Measurements from ENCODE around the gene SOHLH1.

Gene SOHLH1

GRCh38 chr9:135701067-135701958 is 2.0 kb upstream of the SOHLH1 start:
- TF ChIP-seq ZNF623 (tag by site-specific recombination; IDR thresholded peaks at IDR 0.05) (no peak), ZFP37 (tag by site-specific recombination; IDR thresholded peaks at IDR 0.05) (no peak), GLIS2 (tag by site-specific recombination; IDR thresholded peaks at IDR 0.05) (peak; percentile 49), ZFHX2 (tag by site-specific recombination; conservative IDR thresholded peaks at IDR 0.05) (0 out of 2 replicates have a peak, but pooled peaks have one; percentile 15), ZIC2 (tag by site-specific recombination; IDR thresholded peaks at IDR 0.05) (peak; percentile 43)
- Histone ChIP-seq H3K9me3 (ENCODE audit: control insufficient read depth, insufficient read depth, low read depth, low read length) (no peaks in the 10 kb centered on the region), H3K27ac (ENCODE audit: extremely low read depth, low read depth, low read length) (no peak overlapping the region), H3K4me1 (ENCODE audit: control insufficient read depth, insufficient read depth, low read length) (no peaks in the 10 kb centered on the region), H3K4me3 (ENCODE audit: low read depth, low read length) (peak overlapping the region; percentile 9), H3K36me3 (ENCODE audit: control insufficient read depth in 2 of 2, insufficient read depth in 1 of 2, low read length in 2 of 2) (no peaks in the 10 kb centered on the region)
- CTCF ChIA-PET: interaction anchor here (0.6 to 0.9 kb wide), 4 partner anchors 12 to 421 kb away, joined by 3 read pairs; no protein-coding TSS in a partner anchor
- POLR2A ChIA-PET: no interaction called here

- ChIA-PET CTCF (interaction anchor here (0.8 kb wide), 1 partner anchor 127 kb away, joined by 3 read pairs; no protein-coding TSS in a partner anchor), POLR2A (no interaction called here)
- no peaks in the 10 kb centered on the region for H3K36me3 ChIP-seq (ENCODE audit: control insufficient read depth in 2 of 2, insufficient read depth in 1 of 2, low read length in 2 of 2)
- H3K4me3 ChIP-seq (ENCODE audit: low read depth, low read length): no peak overlapping the region
- TF ChIP-seq ZNF768 (tag by site-specific recombination; IDR thresholded peaks at IDR 0.05): no peak
- peak; percentile 16; the same call in 1 of the 2 replicates for TF ChIP-seq SP7 (tag by site-specific recombination; IDR thresholded peaks at IDR 0.05)
- H3K4me1 ChIP-seq (ENCODE audit: control insufficient read depth, insufficient read depth, low read length): no peaks in the 10 kb centered on the region
- H3K9me3 ChIP-seq (ENCODE audit: control insufficient read depth, insufficient read depth, low read depth, low read length): no peaks in the 10 kb centered on the region
- H3K27ac ChIP-seq (ENCODE audit: extremely low read depth, low read depth, low read length): no peak overlapping the region
Measured at GRCh38 chr9:135700525-135700924, 1.2 kb upstream of the SOHLH1 start.

GRCh38 chr9:135698767-135699166 is 514 bp downstream of the SOHLH1 start:
- Histone ChIP-seq H3K9me3 (ENCODE audit: control insufficient read depth, insufficient read depth, low read depth, low read length) (no peaks in the 10 kb centered on the region), H3K4me3 (ENCODE audit: low read depth, low read length) (no peak overlapping the region), H3K4me1 (ENCODE audit: control insufficient read depth, insufficient read depth, low read length) (no peaks in the 10 kb centered on the region), H3K27ac (ENCODE audit: extremely low read depth, low read depth, low read length) (no peak overlapping the region), H3K36me3 (ENCODE audit: control insufficient read depth in 2 of 2, insufficient read depth in 1 of 2, low read length in 2 of 2) (no peaks in the 10 kb centered on the region)
- no peak for TF ChIP-seq ZSCAN18 (tag by site-specific recombination; IDR thresholded peaks at IDR 0.05)
- no peak for TF ChIP-seq ZNF645 (tag by site-specific recombination; IDR thresholded peaks at IDR 0.05)
- no peak for TF ChIP-seq ZNF596 (tag by site-specific recombination; IDR thresholded peaks at IDR 0.05)
- TF ChIP-seq CTCF (tag by site-specific recombination; IDR thresholded peaks at IDR 0.05): peak; percentile 39; the same call in 1 of the 2 replicates
- TF ChIP-seq ZNF23 (tag by site-specific recombination; IDR thresholded peaks at IDR 0.05; ENCODE audit: borderline replicate concordance): no peak
- TF ChIP-seq SALL2 (tag by site-specific recombination; IDR thresholded peaks at IDR 0.05; ENCODE audit: borderline replicate concordance): no peak
- TF ChIP-seq ZNF184 (tag by site-specific recombination; IDR thresholded peaks at IDR 0.05): no peak
- no peak for TF ChIP-seq ZNF623 (tag by site-specific recombination; IDR thresholded peaks at IDR 0.05)
- 0 out of 2 replicates have a peak, but pooled peaks have one; percentile 20 for TF ChIP-seq ZNF600 (tag by site-specific recombination; IDR thresholded peaks at IDR 0.05)
- no peak for TF ChIP-seq ZNF585B (tag by site-specific recombination; IDR thresholded peaks at IDR 0.05)
- no peak for TF ChIP-seq ZNF768 (tag by site-specific recombination; IDR thresholded peaks at IDR 0.05)
- ChIA-PET CTCF (interaction anchor here (0.6 kb wide), 2 partner anchors 22 to 219 kb away, joined by 3 to 4 read pairs; no protein-coding TSS in a partner anchor), POLR2A (no interaction called here)
